GM19351 (cell line): ENCODE measurements around the gene UNC5C.

Experiments used
- ATAC-seq: cut with Tn5 transposase; IDR thresholded peaks from one replicate; pipeline ENCODE4 v1.9.1; 2021; ENCODE audit warnings: mild to moderate bottlenecking, moderate library complexity; ENCODE audit not compliant: unreplicated experiment

The UNC5C gene

GRCh38 chr4:95410387-95410977 lies 138.3 kb downstream of the UNC5C start:
- ATAC-seq: no peak

- no peak for ATAC-seq
These were observed 139.0 kb downstream of the UNC5C start for GRCh38 chr4:95409750-95410149.

GRCh38 chr4:95409127-95409526 lies 139.6 kb downstream of the UNC5C start:
- ATAC-seq: no peak

GRCh38 chr4:95402299-95402698 lies 146.5 kb downstream of the UNC5C start:
- ATAC-seq: no peak

GRCh38 chr4:95398217-95398616 lies 150.6 kb downstream of the UNC5C start:
- ATAC-seq: no peak

- ATAC-seq: no peak
These were observed 153.9 kb downstream of the UNC5C start for GRCh38 chr4:95394752-95395306.

GRCh38 chr4:95393821-95394220 lies 155.0 kb downstream of the UNC5C start:
- no peak for ATAC-seq

- ATAC-seq: no peak
These were observed 159.9 kb downstream of the UNC5C start for GRCh38 chr4:95388911-95389310.

- no peak for ATAC-seq
These were observed 161.1 kb downstream of the UNC5C start for GRCh38 chr4:95387719-95388118.

GRCh38 chr4:95386410-95386809 lies 162.4 kb downstream of the UNC5C start:
- ATAC-seq: no peak

- ATAC-seq: no peak
These were observed 166.8 kb downstream of the UNC5C start for GRCh38 chr4:95381843-95382580.

GRCh38 chr4:95379633-95380032 lies 169.1 kb downstream of the UNC5C start:
- ATAC-seq: no peak

GRCh38 chr4:95377366-95377900 lies 171.3 kb downstream of the UNC5C start:
- ATAC-seq: no peak

GRCh38 chr4:95371476-95372224 lies 177.1 kb downstream of the UNC5C start:
- no peak for ATAC-seq

- no peak for ATAC-seq
These were observed 180.9 kb downstream of the UNC5C start for GRCh38 chr4:95367824-95368223.

GRCh38 chr4:95363966-95364365 lies 184.8 kb downstream of the UNC5C start:
- ATAC-seq: no peak

GRCh38 chr4:95363559-95363925 lies 185.2 kb downstream of the UNC5C start:
- ATAC-seq: no peak

GRCh38 chr4:95362906-95363558 lies 185.7 kb downstream of the UNC5C start:
- no peak for ATAC-seq

GRCh38 chr4:95362066-95362465 lies 186.7 kb downstream of the UNC5C start:
- no peak for ATAC-seq

- ATAC-seq: no peak
These were observed 187.1 kb downstream of the UNC5C start for GRCh38 chr4:95361696-95361965.
